Measurements from ENCODE around the gene EXOSC7.
"Not testable (repeated sequence)": the region's sequence is repeated elsewhere in the genome, so short reads cannot be mapped to it uniquely, and the experiment has no call there.

Gene EXOSC7

DNA sequence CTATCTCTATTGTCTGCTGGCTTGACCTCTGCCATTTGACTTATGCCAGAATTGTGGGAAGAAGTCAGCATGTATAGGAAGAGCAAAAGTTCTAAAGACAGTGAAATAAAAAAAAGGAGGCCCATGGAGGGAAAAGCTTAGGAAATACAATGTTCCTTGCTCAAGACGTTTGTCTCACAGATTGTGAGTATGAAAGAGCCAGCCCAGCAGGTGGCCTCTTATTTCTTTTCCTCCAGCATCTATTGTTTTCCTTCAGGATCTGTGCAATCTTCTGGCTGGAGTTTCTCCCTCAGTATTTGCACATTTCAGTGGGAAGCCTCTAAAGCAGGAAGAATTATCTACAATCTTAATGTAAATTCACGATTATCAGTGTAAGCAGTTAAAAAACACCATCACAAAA is 43.8 kb upstream of the EXOSC7 start:
- no peak for DNase-seq (ENCODE audit: low read depth)
- TF ChIP-seq CTCF (conservative IDR thresholded peaks at IDR 0.05; ENCODE audit: control insufficient read depth, insufficient read depth, low read depth, low read length) = no peak
- H3K4me3 ChIP-seq (ENCODE audit: control insufficient read depth, low read depth, low read length) = no peak overlapping the region

- no peak for DNase-seq (ENCODE audit: low read depth)
- H3K4me3 ChIP-seq (ENCODE audit: control insufficient read depth, low read depth, low read length) = no peak overlapping the region
- no peak for TF ChIP-seq CTCF (conservative IDR thresholded peaks at IDR 0.05; ENCODE audit: control insufficient read depth, insufficient read depth, low read depth, low read length)
Measured at GRCh38 chr3:44932986-44933944, 42.8 kb upstream of the EXOSC7 start.

DNA sequence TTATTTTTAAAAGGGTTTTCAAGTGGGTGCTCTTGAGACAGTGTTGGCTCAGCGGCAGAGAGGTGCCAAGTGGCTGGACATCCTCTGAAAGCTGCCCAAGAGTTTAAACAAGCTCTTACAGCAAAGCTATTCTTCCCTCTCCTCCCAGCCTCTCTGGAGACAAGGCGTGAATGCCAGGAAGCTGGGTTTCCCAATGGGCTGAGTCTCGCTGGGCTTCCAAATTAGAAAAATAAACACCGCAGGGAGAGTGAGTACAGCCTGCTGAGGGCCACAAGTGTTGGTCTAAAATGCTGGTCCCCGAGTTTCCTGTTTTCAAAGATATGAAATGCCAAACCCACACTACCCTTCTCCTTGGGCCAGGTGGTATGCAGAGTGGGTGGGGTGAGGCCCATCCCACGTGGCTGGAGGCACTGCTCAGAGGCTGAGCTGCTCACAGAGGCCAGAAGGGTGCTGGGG is 36.4 kb upstream of the EXOSC7 start:
- no peak for DNase-seq (ENCODE audit: low read depth)
- no peak overlapping the region for H3K4me3 ChIP-seq (ENCODE audit: control insufficient read depth, low read depth, low read length)
- TF ChIP-seq CTCF (conservative IDR thresholded peaks at IDR 0.05; ENCODE audit: control insufficient read depth, insufficient read depth, low read depth, low read length) = no peak

- DNase-seq (ENCODE audit: low read depth) = peak; percentile 79
- TF ChIP-seq CTCF (conservative IDR thresholded peaks at IDR 0.05; ENCODE audit: control insufficient read depth, insufficient read depth, low read depth, low read length) = no peak
- H3K4me3 ChIP-seq (ENCODE audit: control insufficient read depth, low read depth, low read length) = no peak overlapping the region
Measured at GRCh38 chr3:44942202-44942921, 33.7 kb upstream of the EXOSC7 start.

GRCh38 chr3:44948239-44948638 is 27.8 kb upstream of the EXOSC7 start:
- no peak for DNase-seq (ENCODE audit: low read depth)
- H3K4me3 ChIP-seq (ENCODE audit: control insufficient read depth, low read depth, low read length) = no peak overlapping the region
- TF ChIP-seq CTCF (conservative IDR thresholded peaks at IDR 0.05; ENCODE audit: control insufficient read depth, insufficient read depth, low read depth, low read length) = no peak

GRCh38 chr3:44949770-44950169 is 26.3 kb upstream of the EXOSC7 start:
- DNase-seq (ENCODE audit: low read depth); H3K4me3 ChIP-seq (ENCODE audit: control insufficient read depth, low read depth, low read length): not testable (repeated sequence)

GRCh38 chr3:44950275-44950734 is 25.7 kb upstream of the EXOSC7 start:
- H3K4me3 ChIP-seq (ENCODE audit: control insufficient read depth, low read depth, low read length) = no peak overlapping the region
- TF ChIP-seq CTCF (conservative IDR thresholded peaks at IDR 0.05; ENCODE audit: control insufficient read depth, insufficient read depth, low read depth, low read length) = no peak
- no peak for DNase-seq (ENCODE audit: low read depth)
